Type B pancreatic cell (in vitro differentiated cells): ENCODE data around the gene CDKL5. TPM values are rescaled to one million over a fixed set of nuclear protein-coding genes. Genes with fewer than 3 reads are reported as not detected.

ENCODE experiments used
- DNase-seq: peaks from one replicate; pipeline ENCODE4 v3.0.0; 2021; ENCODE audit warnings: mixed read lengths; ENCODE audit not compliant: unreplicated experiment; ENCODE audit errors: extremely low spot score
- H3K27ac Mint-ChIP-seq: 2 replicates; pipeline ENCODE4 v1.8.0; 2021; ENCODE audit warnings: mild to moderate bottlenecking, mixed read lengths
- H3K27me3 Mint-ChIP-seq: 2 replicates; pipeline ENCODE4 v1.8.0; 2021; ENCODE audit warnings: mixed read lengths
- H3K36me3 Mint-ChIP-seq: 2 replicates; pipeline ENCODE4 v1.8.0; 2021; ENCODE audit warnings: mixed read lengths
- H3K4me1 Mint-ChIP-seq: one replicate; pipeline ENCODE4 v1.8.0; 2021; ENCODE audit warnings: mixed read lengths; ENCODE audit not compliant: unreplicated experiment
- H3K4me3 Mint-ChIP-seq: 2 replicates; pipeline ENCODE4 v1.8.0; 2021; ENCODE audit warnings: mild to moderate bottlenecking, mixed read lengths
- H3K9me3 Mint-ChIP-seq: 2 replicates; pipeline ENCODE4 v1.8.0; 2021; ENCODE audit warnings: mixed read lengths
- total RNA-seq: library from RNA; stranded (reverse); gene quantifications from 2 replicates; pipeline ENCODE4 v1.2.1, GENCODE V29; 2021; ENCODE audit warnings: low replicate concordance
- TF ChIP-seq, protein P1 (sequence below): fragments of 200-600 bp; sonication (generic); conservative IDR thresholded peaks from 2 replicates; pipeline ENCODE4 v1.5.0; 2021; ENCODE audit warnings: antibody characterized with exemption, mild to moderate bottlenecking

CDKL5 gene
- total RNA-seq, 1 donor from 2014 or later: 17.9 TPM

DNA sequence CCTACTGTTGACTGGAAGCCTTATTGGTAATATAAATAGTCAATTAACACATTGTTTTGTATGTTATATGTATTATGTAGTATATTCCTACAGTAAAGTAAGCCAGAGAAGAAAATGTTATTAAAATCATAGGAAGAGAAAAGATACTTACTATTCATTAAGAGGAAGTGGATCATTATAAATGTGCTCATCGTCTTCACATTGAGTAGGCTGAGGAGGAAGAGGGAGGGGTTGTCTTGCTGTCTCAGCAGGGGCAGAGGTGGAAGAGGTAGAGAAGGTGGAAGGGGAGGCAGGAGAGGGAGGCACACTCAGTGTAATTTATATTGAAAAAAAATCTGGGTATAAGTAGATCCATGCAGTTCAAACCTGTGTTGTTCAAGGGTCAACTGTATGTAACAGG is 10.6 kb downstream of the CDKL5 start:
- peaks cover 7% of the 10 kb centered on the region for H3K9me3 Mint-ChIP-seq
- peaks cover 4% of the 10 kb centered on the region for H3K36me3 Mint-ChIP-seq
- TF ChIP-seq, protein P1, sequence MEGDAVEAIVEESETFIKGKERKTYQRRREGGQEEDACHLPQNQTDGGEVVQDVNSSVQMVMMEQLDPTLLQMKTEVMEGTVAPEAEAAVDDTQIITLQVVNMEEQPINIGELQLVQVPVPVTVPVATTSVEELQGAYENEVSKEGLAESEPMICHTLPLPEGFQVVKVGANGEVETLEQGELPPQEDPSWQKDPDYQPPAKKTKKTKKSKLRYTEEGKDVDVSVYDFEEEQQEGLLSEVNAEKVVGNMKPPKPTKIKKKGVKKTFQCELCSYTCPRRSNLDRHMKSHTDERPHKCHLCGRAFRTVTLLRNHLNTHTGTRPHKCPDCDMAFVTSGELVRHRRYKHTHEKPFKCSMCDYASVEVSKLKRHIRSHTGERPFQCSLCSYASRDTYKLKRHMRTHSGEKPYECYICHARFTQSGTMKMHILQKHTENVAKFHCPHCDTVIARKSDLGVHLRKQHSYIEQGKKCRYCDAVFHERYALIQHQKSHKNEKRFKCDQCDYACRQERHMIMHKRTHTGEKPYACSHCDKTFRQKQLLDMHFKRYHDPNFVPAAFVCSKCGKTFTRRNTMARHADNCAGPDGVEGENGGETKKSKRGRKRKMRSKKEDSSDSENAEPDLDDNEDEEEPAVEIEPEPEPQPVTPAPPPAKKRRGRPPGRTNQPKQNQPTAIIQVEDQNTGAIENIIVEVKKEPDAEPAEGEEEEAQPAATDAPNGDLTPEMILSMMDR: no peak
- no peak overlapping the region for H3K4me3 Mint-ChIP-seq
- no peak for DNase-seq
- H3K27me3 Mint-ChIP-seq: no peaks in the 10 kb centered on the region
- H3K27ac Mint-ChIP-seq: no peak overlapping the region
- no peaks in the 10 kb centered on the region for H3K4me1 Mint-ChIP-seq

DNA sequence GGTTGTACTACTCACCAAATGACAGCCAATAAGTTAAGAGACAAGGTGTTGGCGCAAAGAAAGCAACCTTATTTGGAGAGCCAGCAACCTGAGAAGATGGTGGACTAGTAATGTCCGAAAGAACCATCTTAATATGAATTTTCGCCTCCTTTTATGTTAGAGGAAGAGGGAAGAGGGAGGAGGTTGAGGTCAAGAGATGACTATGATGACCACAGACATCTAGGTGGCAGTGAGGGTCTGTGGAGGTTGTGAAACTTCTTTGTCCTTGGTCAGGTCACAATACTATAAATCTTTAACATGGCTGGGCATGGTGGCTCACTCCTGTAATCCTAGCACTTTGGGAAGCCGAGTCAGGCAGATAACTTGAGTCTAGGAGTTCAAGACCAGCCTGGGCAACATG is 15.4 kb downstream of the CDKL5 start:
- Mint-ChIP-seq H3K36me3 (peaks cover 5% of the 10 kb centered on the region), H3K4me1 (peaks cover 5% of the 10 kb centered on the region), H3K27me3 (no peaks in the 10 kb centered on the region), H3K4me3 (no peak overlapping the region), H3K9me3 (peaks cover 9% of the 10 kb centered on the region), H3K27ac (no peak overlapping the region)
- DNase-seq: no peak
- TF ChIP-seq, protein P1: no peak

DNA sequence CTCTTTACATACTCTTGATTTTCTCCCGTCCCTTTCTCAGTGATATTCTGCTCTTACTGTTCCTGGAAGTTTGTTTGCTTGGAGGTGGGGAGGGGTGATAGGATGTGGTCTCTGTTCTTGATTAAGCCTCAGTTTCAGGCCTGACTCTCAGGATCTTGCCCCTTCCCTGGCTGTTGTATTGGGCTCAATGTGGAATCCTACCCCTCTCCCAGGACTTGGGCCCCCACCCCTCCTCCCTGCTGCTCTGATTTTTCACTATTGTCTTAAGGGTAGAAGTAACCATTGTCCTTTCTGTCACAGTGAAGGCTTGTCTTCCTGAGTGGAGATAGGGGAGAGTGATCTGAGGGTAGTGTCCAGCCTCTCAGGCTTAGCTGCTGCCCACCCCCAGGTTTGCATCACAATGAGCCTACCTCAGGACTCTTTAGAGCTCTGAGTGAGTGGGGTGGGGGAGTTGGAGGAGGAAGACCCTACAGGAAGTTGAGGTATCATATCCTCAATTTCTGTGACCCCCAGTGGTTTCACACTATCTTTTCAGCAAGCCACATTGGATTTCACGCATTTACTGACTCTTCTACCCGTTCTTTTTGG is 16.5 kb downstream of the CDKL5 start:
- no peak for DNase-seq
- Mint-ChIP-seq H3K27me3 (no peaks in the 10 kb centered on the region), H3K4me1 (peaks cover 5% of the 10 kb centered on the region), H3K36me3 (peaks cover 5% of the 10 kb centered on the region), H3K27ac (no peak overlapping the region), H3K9me3 (peaks cover 9% of the 10 kb centered on the region), H3K4me3 (no peak overlapping the region)
- TF ChIP-seq, protein P1: no peak

DNA sequence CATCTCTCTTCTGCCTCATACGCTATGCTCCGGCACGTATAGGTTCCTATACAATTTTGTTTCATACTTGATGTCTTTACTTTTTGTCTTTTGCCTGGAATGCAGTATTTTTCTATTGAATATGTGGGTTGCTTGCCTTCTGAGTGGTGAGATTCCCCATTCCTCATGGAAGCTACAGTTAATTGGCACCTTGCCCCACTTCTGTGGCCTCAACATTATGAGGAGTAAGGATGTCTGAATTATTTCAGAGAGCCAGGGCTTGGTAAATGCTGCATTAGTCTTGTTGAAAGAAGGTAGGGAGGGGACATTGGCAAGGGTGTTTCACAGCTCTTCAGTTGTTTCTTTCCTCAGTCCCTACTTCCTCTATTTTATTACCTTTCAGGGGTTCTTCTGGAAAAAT is 23.0 kb downstream of the CDKL5 start:
- TF ChIP-seq, protein P1: no peak
- Mint-ChIP-seq H3K27me3 (no peaks in the 10 kb centered on the region), H3K9me3 (no peaks in the 10 kb centered on the region), H3K4me1 (no peaks in the 10 kb centered on the region), H3K36me3 (no peaks in the 10 kb centered on the region), H3K27ac (no peak overlapping the region), H3K4me3 (no peak overlapping the region)
- no peak for DNase-seq

DNA sequence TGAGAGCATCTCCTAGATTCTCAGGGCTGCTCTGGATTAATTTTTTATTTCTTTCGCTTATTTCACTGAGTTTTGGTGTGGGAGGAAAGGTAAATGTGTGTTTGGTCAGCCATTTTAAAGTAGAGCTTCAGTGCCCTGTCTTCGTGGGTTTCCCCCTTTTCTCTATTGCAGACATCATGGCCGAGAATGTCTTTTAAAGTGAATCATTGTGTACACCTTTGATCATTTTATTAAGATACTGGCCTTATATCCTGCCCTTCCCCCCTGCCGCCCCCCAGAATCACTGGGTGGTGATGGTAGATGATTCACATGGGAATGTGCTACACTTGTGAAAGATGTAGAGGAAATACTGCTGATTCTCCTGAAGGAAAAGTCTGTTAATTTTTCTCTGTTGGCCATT is 23.8 kb downstream of the CDKL5 start:
- Mint-ChIP-seq H3K4me3 (no peak overlapping the region), H3K27ac (no peak overlapping the region), H3K4me1 (no peaks in the 10 kb centered on the region), H3K27me3 (no peaks in the 10 kb centered on the region), H3K9me3 (no peaks in the 10 kb centered on the region), H3K36me3 (no peaks in the 10 kb centered on the region)
- TF ChIP-seq, protein P1: no peak
- no peak for DNase-seq

DNA sequence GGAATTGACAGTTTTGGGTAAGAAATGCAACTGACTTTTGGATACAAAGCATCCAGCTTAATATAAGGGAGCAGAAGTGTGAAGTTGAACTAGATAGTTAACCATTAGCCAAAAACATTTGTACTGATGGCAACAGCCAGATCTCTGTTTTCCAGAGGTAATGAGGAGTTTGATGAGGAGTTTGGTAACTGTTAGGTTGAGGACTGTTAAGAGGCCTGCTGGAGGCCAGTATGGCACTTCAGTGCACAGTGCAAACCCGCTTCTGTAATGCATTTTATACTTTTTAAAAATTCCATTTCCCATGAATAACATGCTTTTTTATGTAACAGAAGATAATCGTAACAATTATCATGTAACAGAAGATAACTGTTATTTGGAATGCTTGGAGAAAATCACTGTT is 30.0 kb downstream of the CDKL5 start:
- H3K36me3 Mint-ChIP-seq: no peaks in the 10 kb centered on the region
- H3K27me3 Mint-ChIP-seq: no peaks in the 10 kb centered on the region
- TF ChIP-seq, protein P1: no peak
- no peaks in the 10 kb centered on the region for H3K9me3 Mint-ChIP-seq
- H3K27ac Mint-ChIP-seq: no peak overlapping the region
- no peak overlapping the region for H3K4me3 Mint-ChIP-seq
- peaks cover 6% of the 10 kb centered on the region for H3K4me1 Mint-ChIP-seq
- DNase-seq: no peak
